ENCODE data around the gene FAXDC2. TPM values are rescaled to one million over a fixed set of nuclear protein-coding genes. Genes with fewer than 3 reads are reported as not detected.

FAXDC2 gene
- total RNA-seq, 4 donors from 2014 or later = 27.6 to 32.1 (median 29.5) TPM

- DNase-seq (ENCODE audit: extremely low spot score) = no peak
- Histone ChIP-seq H3K9me3 (no peaks in the 10 kb centered on the region), H3K4me3 (no peak overlapping the region), H3K27me3 (no peaks in the 10 kb centered on the region), H3K27ac (replicated peaks in 1 of 4) (no peak overlapping the region), H3K4me1 (peaks cover 20 to 61% (median 42%) of the 10 kb centered on the region in 4 donors), H3K36me3 (peaks cover 0 to 9% (median 0%) of the 10 kb centered on the region in 4 donors)
- intact Hi-C loops (cut with DNase I) = no loop called here
- WGBS = 78% methylated on average over 5 of the region's 5 CpGs
- TF ChIP-seq POLR2A (IDR thresholded peaks at IDR 0.05; ENCODE audit: low read depth) (no peak), CTCF (IDR thresholded peaks at IDR 0.05) (no peak), EP300 (IDR thresholded peaks at IDR 0.05) (no peak), POLR2AphosphoS5 (IDR thresholded peaks at IDR 0.05) (no peak)
Observed at GRCh38 chr5:154844809-154845208, 5.6 kb downstream of the FAXDC2 start.

- peaks cover 10 to 42% (median 24%) of the 10 kb centered on the region in 4 donors for H3K4me1 ChIP-seq
- no peak overlapping the region for H3K27ac ChIP-seq (replicated peaks in 1 of 4)
- WGBS = 85% methylated on average over 6 of the region's 6 CpGs
- H3K4me3 ChIP-seq = no peak overlapping the region
- no peak for DNase-seq (ENCODE audit: extremely low spot score)
- no peaks in the 10 kb centered on the region for H3K9me3 ChIP-seq
- no peak for TF ChIP-seq POLR2AphosphoS5 (IDR thresholded peaks at IDR 0.05)
- TF ChIP-seq CTCF (IDR thresholded peaks at IDR 0.05) = no peak
- TF ChIP-seq POLR2A (IDR thresholded peaks at IDR 0.05; ENCODE audit: low read depth) = no peak
- no peak for TF ChIP-seq EP300 (IDR thresholded peaks at IDR 0.05)
- intact Hi-C loops (cut with DNase I) = no loop called here
- H3K27me3 ChIP-seq = no peaks in the 10 kb centered on the region
- peaks cover 0 to 19% (median 11%) of the 10 kb centered on the region in 4 donors for H3K36me3 ChIP-seq
Observed at GRCh38 chr5:154842689-154843530, 7.5 kb downstream of the FAXDC2 start.

- Histone ChIP-seq H3K36me3 (peaks cover 0 to 32% (median 21%) of the 10 kb centered on the region in 4 donors), H3K27ac (replicated peaks in 1 of 4) (no peak overlapping the region), H3K9me3 (no peaks in the 10 kb centered on the region), H3K4me1 (peaks cover 10 to 28% (median 20%) of the 10 kb centered on the region in 4 donors), H3K27me3 (no peaks in the 10 kb centered on the region), H3K4me3 (no peak overlapping the region)
- DNase-seq (ENCODE audit: extremely low spot score) = no peak
- intact Hi-C loops (cut with DNase I) = no loop called here
- TF ChIP-seq POLR2A (IDR thresholded peaks at IDR 0.05; ENCODE audit: low read depth) (no peak), POLR2AphosphoS5 (IDR thresholded peaks at IDR 0.05) (no peak), EP300 (IDR thresholded peaks at IDR 0.05) (no peak), CTCF (IDR thresholded peaks at IDR 0.05) (no peak)
Observed at GRCh38 chr5:154841273-154841661, 9.1 kb downstream of the FAXDC2 start.

- WGBS = 82% methylated on average over 6 of the region's 6 CpGs
- H3K4me1 ChIP-seq = peaks cover 15 to 27% (median 23%) of the 10 kb centered on the region in 4 donors
Observed at GRCh38 chr5:154840435-154841272, 9.7 kb downstream of the FAXDC2 start.

More at GRCh38 chr5:154840435-154841272, 9.7 kb downstream of the FAXDC2 start:
- H3K27me3 ChIP-seq = no peaks in the 10 kb centered on the region
- H3K27ac ChIP-seq (replicated peaks in 1 of 4) = no peak overlapping the region
- no peak for DNase-seq (ENCODE audit: extremely low spot score)
- peaks cover 0 to 33% (median 22%) of the 10 kb centered on the region in 4 donors for H3K36me3 ChIP-seq
- intact Hi-C loops (cut with DNase I) = no loop called here
- no peaks in the 10 kb centered on the region for H3K9me3 ChIP-seq
- no peak overlapping the region for H3K4me3 ChIP-seq
- no peak for TF ChIP-seq POLR2AphosphoS5 (IDR thresholded peaks at IDR 0.05)
